OCI-LY7 (cell line): Measurements from ENCODE around the gene NPAS4. TPM values are rescaled to one million over a fixed set of nuclear protein-coding genes. Genes with fewer than 3 reads are reported as not detected.

ENCODE experiments used
- BruUV-seq: library from RNA; stranded (reverse); fragments of 400-500 nt; replicated peaks from 2 replicates; lab custom pipeline; 2021; lab: Mats Ljungman, UMichigan
- CTCF ChIA-PET: fragments of 300-600 bp; sonication (Branson Sonifier 250); formaldehyde crosslinking; loops from one replicate; lab custom pipeline; 2022; ENCODE audit warnings: antibody characterized with exemption; ENCODE audit not compliant: unreplicated experiment; lab: Charles Lee
- POLR2A ChIA-PET: fragments of 300-600 bp; sonication (Branson Sonifier 250); formaldehyde crosslinking; loops from one replicate; lab custom pipeline; 2022; ENCODE audit warnings: antibody characterized with exemption; lab: Charles Lee
- DNase-seq: peaks from one replicate; pipeline ENCODE4 v3.0.0-alpha.2; 2015; ENCODE audit warnings: low spot score
- H2AFZ ChIP-seq: fragments of 200-600 bp; sonication (generic), shearing (Covaris generic); 2 replicates; pipeline ENCODE4 v1.6.1; 2014; ENCODE audit warnings: mild to moderate bottlenecking, antibody characterized with exemption, low read length, moderate library complexity
- H3K27ac ChIP-seq: fragments of 200-600 bp; sonication (generic); 2 replicates; pipeline ENCODE4 v1.5.1; 2014; ENCODE audit warnings: mixed run types, low read depth, mild to moderate bottlenecking, moderate library complexity, low read length, inconsistent platforms; ENCODE audit not compliant: poor library complexity, severe bottlenecking
- H3K36me3 ChIP-seq: fragments of 200-600 bp; sonication (generic); 2 replicates; pipeline ENCODE4 v1.6.1; 2014; ENCODE audit warnings: mild to moderate bottlenecking, antibody characterized with exemption, low read length, moderate library complexity, mixed read lengths; ENCODE audit not compliant: insufficient read depth
- H3K4me1 ChIP-seq: fragments of 200-600 bp; sonication (generic); 2 replicates; pipeline ENCODE4 v1.5.1; 2014; ENCODE audit warnings: mild to moderate bottlenecking, low read length; ENCODE audit not compliant: insufficient read depth, poor library complexity, severe bottlenecking
- H3K4me2 ChIP-seq: fragments of 200-600 bp; sonication (generic); 2 replicates; pipeline ENCODE4 v1.6.1; 2014; ENCODE audit warnings: mild to moderate bottlenecking, low read length
- H3K4me3 ChIP-seq: fragments of 200-600 bp; sonication (generic); 2 replicates; pipeline ENCODE4 v1.5.1; 2014; ENCODE audit warnings: mild to moderate bottlenecking, low read depth, low read length; ENCODE audit not compliant: poor library complexity, severe bottlenecking
- H3K79me2 ChIP-seq: fragments of 200-600 bp; sonication (generic); 2 replicates; pipeline ENCODE4 v1.6.1; 2016; ENCODE audit warnings: low read depth, mild to moderate bottlenecking, low read length, moderate library complexity, mixed read lengths; ENCODE audit not compliant: insufficient read depth
- H3K9me2 ChIP-seq: fragments of 200-600 bp; sonication (generic); 2 replicates; pipeline ENCODE4 v1.6.1; 2016; ENCODE audit warnings: mild to moderate bottlenecking, low read length, mixed read lengths; ENCODE audit not compliant: insufficient read depth
- H3K9me3 ChIP-seq: fragments of 200-600 bp; sonication (generic); 2 replicates; pipeline ENCODE4 v1.6.1; 2014; ENCODE audit warnings: mild to moderate bottlenecking, mixed run types, low read length, mixed read lengths
- H4K20me1 ChIP-seq: fragments of 200-600 bp; sonication (generic); 2 replicates; pipeline ENCODE4 v1.6.1; 2014; ENCODE audit warnings: mild to moderate bottlenecking, antibody characterized with exemption, low read length, moderate library complexity, mixed read lengths; ENCODE audit not compliant: insufficient read depth
- CTCF ChIP-seq: fragments of 200-600 bp; sonication (generic); conservative IDR thresholded peaks from 2 replicates; pipeline ENCODE4 v1.5.1; 2014; ENCODE audit warnings: mild to moderate bottlenecking, antibody characterized with exemption, low read length, moderate library complexity, mixed read lengths
- EZH2phosphoT487 ChIP-seq: fragments of 200-600 bp; sonication (generic); IDR thresholded peaks from 2 replicates; pipeline ENCODE4 v1.6.1; 2018; ENCODE audit warnings: low read depth, borderline replicate concordance, mild to moderate bottlenecking, mixed run types, antibody characterized with exemption, low read length, moderate library complexity, mixed read lengths
- intact Hi-C: fragments of 100-400 bp; cut with micrococcal nuclease; formaldehyde crosslinking; loops from one replicate; pipeline ENCODE4 v1.10.0; 2022; ENCODE audit not compliant: unreplicated experiment
- total RNA-seq, 2 experiments: library from RNA; depleted of rRNA in 1 of 2; stranded (reverse); fragments of >200 nt in 1 of 2; shearing (Covaris generic) in 1 of 2; gene quantifications; 2 replicates each; pipeline ENCODE4 v1.2.3, GENCODE V29; 2014 to 2022

NPAS4 gene
- total RNA-seq, 2 experiments from 2014 or later: not detected

- no peak overlapping the region for H3K27ac ChIP-seq
Observed at GRCh38 chr11:66467756-66468155, 46.9 kb downstream of the NPAS4 start.

GRCh38 chr11:66468691-66469090, 47.9 kb downstream of the NPAS4 start:
- H3K27ac ChIP-seq: no peak overlapping the region
- H3K4me1 ChIP-seq: peaks cover 27% of the 10 kb centered on the region
- DNase-seq: no peak
- H3K9me2 ChIP-seq: no peaks in the 10 kb centered on the region
- no peaks in the 10 kb centered on the region for H3K36me3 ChIP-seq
- ChIA-PET CTCF (no interaction called here), POLR2A (interaction anchor here (1.2 to 1.3 kb wide), 2 partner anchors 10 to 11 kb away, joined by 4 read pairs; partner anchors contain the start of gene DPP3)
- no peak overlapping the region for H3K4me3 ChIP-seq
- H4K20me1 ChIP-seq: no peaks in the 10 kb centered on the region
- intact Hi-C loops: no loop called here
- H3K9me3 ChIP-seq: no peaks in the 10 kb centered on the region
- H3K79me2 ChIP-seq: no peaks in the 10 kb centered on the region
- no peak overlapping the region for H2AFZ ChIP-seq
- no TSS peak for BruUV-seq
- H3K4me2 ChIP-seq: no peak overlapping the region
- no peak for TF ChIP-seq CTCF
- no peak for TF ChIP-seq EZH2phosphoT487

More at GRCh38 chr11:66467756-66468155, 46.9 kb downstream of the NPAS4 start:
- Histone ChIP-seq H3K4me3 (peak overlapping the region; percentile 69), H3K79me2 (no peaks in the 10 kb centered on the region), H3K9me2 (no peaks in the 10 kb centered on the region), H3K9me3 (peaks cover 6% of the 10 kb centered on the region), H2AFZ (no peak overlapping the region), H4K20me1 (no peaks in the 10 kb centered on the region), H3K36me3 (peaks cover 1% of the 10 kb centered on the region; the same call in 1 of the 2 replicates), H3K4me1 (peaks cover 27% of the 10 kb centered on the region), H3K4me2 (peak overlapping the region; percentile 90)
- intact Hi-C loops: no loop called here
- no peak for DNase-seq
- BruUV-seq: no TSS peak
- no peak for TF ChIP-seq CTCF
- TF ChIP-seq EZH2phosphoT487: no peak
- CTCF ChIA-PET: interaction anchor here (0.6 kb wide), 1 partner anchor 883 kb away, joined by 3 read pairs; no protein-coding TSS in a partner anchor
- POLR2A ChIA-PET: interaction anchor here (1.3 kb wide), 1 partner anchor 12 kb away, joined by 4 read pairs; the partner anchor contains the start of gene DPP3

- no peak for TF ChIP-seq CTCF
- no peak for TF ChIP-seq EZH2phosphoT487
- Histone ChIP-seq H3K27ac (no peak overlapping the region), H3K4me2 (no peak overlapping the region), H2AFZ (no peak overlapping the region), H4K20me1 (no peaks in the 10 kb centered on the region), H3K9me2 (no peaks in the 10 kb centered on the region), H3K4me3 (no peak overlapping the region), H3K79me2 (no peaks in the 10 kb centered on the region), H3K4me1 (peaks cover 27% of the 10 kb centered on the region), H3K36me3 (no peaks in the 10 kb centered on the region), H3K9me3 (no peaks in the 10 kb centered on the region)
- BruUV-seq: no TSS peak
- intact Hi-C loops: no loop called here
- ChIA-PET POLR2A (interaction anchor here (0.7 to 1.2 kb wide), 2 partner anchors 11 to 886 kb away, joined by 3 to 4 read pairs; no protein-coding TSS in a partner anchor), CTCF (no interaction called here)
- DNase-seq: no peak
Observed at GRCh38 chr11:66469441-66469840, 48.6 kb downstream of the NPAS4 start.
